ENCODE results near the gene SFXN5.

DNA sequence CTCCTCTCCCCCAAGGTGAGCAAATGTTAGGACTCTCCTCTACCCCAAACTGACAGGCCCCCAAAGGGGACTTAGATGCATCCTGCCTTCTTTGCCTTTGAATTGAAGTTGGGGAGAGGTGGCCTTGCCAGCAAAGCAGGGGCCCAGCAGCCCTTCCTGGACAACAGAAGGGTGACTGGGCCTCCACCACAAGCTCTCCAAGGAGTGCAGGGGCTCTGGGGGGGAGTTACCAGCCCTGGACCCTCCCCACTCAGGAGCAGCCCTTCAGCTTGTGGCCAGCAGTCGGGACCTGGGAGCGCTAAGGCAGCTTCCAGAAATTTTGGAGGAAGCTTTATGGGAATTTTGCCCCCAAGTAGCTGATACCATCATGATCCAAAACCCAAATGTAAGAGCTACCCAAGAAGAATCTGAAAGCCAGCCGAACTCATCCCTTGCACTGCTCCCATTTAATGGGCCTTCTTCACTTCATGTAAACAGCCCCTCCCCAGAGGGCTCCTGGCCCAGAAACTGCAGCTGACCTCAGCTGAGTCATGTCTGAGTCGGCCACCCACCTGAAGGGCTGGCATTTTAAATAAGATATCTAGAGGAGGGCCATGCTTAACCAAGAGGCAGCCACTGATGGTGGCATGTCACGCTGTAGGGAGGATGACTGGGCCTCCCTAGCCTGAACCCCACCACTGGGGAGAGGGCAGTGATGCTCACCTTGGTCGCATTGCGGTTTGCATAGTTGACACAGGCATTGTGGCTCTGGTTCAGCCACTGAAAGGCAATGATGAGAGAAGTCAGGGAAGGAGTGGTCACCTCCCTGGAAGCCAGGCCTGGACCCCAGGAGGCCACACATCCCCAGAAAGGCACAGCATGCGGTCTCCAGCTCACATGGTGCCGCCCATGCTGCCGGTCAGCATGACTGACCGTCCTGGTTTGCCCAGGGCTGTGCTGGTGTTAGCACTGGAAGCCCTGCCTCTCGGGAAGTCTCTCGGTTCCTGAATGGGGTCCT lies 71.5 kb downstream of the SFXN5 start:
- TF ChIP-seq, protein P1, sequence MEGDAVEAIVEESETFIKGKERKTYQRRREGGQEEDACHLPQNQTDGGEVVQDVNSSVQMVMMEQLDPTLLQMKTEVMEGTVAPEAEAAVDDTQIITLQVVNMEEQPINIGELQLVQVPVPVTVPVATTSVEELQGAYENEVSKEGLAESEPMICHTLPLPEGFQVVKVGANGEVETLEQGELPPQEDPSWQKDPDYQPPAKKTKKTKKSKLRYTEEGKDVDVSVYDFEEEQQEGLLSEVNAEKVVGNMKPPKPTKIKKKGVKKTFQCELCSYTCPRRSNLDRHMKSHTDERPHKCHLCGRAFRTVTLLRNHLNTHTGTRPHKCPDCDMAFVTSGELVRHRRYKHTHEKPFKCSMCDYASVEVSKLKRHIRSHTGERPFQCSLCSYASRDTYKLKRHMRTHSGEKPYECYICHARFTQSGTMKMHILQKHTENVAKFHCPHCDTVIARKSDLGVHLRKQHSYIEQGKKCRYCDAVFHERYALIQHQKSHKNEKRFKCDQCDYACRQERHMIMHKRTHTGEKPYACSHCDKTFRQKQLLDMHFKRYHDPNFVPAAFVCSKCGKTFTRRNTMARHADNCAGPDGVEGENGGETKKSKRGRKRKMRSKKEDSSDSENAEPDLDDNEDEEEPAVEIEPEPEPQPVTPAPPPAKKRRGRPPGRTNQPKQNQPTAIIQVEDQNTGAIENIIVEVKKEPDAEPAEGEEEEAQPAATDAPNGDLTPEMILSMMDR (conservative IDR thresholded peaks at IDR 0.05; ENCODE audit: low read depth, low read length) = no peak
- TF ChIP-seq EZH2 (IDR thresholded peaks at IDR 0.05; ENCODE audit: low read length, unreplicated experiment) (no peak), EZH2phosphoT487 (IDR thresholded peaks at IDR 0.05; ENCODE audit: borderline replicate concordance, low read length) (no peak)
